SHP77 treated with DMSO at 0.1 percent for 48 hours (cell line): ENCODE data around the gene AHCYL2.
"Not testable (repeated sequence)": the region's sequence is repeated elsewhere in the genome, so short reads cannot be mapped to it uniquely, and the experiment has no call there.

Experiments
- DNase-seq: peaks from one replicate; lab custom pipeline; 2025; lab: John Stamatoyannopoulos, UW

AHCYL2 gene

DNA sequence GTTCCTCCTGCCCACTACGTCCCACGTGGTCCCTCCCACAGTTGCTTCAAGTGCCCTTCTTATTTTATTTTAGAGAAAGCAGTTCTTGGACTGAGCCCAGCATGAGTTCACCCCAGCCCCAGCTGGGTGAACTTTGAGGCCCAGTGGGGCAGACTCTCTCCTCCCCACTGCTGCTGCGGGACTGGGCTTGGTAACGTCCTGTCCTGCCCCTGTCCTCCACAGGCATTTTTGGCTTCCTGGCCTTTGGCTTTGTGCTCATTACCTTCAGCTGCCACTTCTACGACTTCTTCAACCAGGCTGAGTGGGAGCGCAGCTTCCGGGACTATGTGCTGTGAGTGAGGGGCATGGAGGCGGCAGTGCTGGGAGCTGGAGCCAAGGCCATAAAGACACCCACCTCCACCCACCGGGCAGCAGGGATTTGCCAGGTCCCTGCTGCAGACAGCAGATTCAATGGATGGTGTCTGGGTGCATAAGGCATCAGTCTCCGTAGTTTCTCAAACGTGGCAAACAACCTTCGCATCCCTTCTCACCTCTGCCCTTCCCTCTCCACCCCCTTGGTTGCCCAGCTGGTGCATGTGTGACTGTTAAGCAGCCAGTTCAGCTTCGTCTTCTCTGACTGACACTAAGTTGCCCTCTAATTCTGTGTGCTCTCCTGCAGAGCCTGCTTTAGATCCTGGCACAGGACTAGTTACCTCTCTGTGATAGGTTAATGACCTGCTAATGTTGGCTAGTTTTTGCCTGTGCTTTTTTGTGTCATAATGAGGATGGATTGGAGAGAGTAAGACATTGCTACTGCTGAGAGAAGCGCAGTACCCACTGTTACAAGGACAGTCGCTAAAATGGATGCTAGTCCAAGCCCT lies 15.5 kb upstream of the AHCYL2 start:
- no peak for DNase-seq

DNA sequence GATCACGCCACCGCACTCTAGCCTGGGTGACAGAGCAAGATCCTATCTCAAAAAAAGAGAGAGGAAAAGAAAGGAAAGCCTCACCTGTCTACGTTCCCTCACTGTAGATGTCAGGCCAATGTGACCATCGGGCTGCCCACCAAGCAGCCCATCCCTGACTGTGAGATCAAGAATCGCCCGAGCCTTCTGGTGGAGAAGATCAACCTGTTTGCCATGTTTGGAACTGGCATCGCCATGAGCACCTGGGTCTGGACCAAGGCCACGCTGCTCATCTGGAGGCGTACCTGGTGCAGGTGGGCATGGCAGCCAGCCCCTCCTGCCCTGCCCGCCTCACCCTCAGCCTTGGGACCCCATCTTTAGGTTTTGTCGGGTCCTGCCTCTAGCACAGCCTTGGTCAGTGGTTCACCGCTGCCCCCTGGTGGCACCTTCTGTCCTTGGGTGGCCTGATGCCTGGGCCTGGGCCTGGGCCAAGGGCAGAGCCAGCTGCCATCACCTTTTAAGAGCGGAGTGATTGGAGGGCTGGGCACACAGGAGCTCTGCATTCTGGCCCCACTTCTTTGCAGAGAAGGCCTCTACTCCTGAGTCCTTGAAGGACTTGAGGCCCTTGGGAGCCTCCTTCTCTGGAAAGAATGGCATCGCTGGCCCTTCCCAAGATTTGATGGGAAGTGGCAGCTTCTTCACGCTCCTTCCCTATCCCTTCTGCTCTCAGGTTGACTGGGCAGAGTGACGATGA lies 14.4 kb upstream of the AHCYL2 start:
- DNase-seq, result no peak

DNA sequence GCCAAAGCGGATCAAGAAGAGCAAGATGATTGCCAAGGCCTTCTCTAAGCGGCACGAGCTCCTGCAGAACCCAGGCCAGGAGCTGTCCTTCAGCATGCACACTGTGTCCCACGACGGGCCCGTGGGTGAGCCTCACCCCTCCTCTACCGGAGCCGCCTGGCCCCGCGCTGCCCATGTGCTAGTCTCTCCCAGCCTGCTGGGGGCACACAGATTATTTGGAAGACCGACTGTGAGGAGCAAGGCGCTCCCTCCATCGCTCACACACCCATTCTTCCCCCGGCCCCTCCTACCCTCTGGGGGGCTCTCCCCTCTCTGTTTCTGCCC lies 13.9 kb upstream of the AHCYL2 start:
- no peak for DNase-seq

DNA sequence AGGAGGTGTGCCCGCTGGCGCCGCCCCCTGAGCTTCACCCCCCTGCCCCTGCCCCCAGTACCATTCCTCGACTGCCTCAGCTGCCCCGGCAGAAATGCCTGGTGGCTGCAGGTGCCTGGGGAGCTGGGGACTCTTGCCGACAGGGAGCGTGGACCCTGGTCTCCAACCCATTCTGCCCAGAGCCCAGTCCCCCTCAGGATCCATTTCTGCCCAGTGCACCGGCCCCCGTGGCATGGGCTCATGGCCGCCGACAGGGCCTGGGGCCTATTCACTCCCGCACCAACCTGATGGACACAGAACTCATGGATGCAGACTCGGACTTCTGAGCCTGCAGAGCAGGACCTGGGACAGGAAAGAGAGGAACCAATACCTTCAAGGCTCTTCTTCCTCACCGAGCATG lies 12.7 kb upstream of the AHCYL2 start:
- no peak for DNase-seq

DNA sequence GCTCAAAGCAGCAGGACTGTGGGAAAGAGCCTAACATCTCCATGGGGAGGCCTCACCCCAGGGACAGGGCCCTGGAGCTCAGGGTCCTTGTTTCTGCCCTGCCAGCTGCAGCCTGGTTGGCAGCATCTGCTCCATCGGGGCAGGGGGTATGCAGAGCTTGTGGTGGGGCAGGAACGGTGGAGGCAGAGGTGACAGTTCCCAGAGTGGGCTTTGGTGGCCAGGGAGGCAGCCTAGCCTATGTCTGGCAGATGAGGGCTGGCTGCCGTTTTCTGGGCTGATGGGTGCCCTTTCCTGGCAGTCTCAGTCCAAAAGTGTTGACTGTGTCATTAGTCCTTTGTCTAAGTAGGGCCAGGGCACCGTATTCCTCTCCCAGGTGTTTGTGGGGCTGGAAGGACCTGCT lies 12.2 kb upstream of the AHCYL2 start:
- DNase-seq, result no peak

DNA sequence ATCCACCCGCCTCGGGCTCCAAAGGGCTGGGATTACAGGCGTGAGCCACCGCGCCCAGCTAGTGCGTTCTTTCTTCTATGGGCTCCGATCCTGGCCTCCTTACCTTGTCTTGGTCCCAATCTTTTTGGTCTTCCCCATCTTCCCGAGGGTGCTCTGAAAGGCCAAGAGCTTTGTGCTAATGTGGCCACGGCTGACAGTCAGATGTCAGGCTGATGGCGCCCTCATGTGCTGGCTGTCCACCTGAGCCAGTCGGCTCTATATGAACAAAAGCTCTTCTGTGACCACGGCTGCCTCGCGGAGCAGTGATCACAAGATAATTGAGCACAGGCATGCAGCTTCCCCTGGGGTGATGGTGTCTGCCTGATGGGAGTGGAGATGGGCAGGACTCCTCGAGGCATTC lies 11.0 kb upstream of the AHCYL2 start:
- DNase-seq, result no peak

DNA sequence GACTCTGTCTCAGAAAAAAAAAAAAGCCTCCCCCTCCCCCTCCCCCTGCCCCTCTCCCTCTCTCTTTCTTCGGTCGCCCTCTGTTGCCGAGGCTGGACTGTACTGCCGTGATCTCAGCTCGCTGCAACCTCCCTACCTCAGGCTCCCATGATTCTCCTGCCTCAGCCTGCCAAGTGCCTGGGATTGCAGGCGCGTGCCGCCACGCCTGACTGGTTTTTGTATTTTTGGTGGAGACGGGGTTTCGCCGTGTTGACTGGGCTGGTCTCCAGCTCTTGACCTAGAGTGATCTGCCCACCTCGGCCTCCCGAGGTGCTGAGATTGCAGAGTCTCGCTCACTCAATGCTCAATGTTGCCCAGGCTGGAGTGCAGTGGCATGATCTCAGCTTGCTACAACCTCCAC lies 9.1 kb upstream of the AHCYL2 start:
- not testable (repeated sequence) for DNase-seq

DNA sequence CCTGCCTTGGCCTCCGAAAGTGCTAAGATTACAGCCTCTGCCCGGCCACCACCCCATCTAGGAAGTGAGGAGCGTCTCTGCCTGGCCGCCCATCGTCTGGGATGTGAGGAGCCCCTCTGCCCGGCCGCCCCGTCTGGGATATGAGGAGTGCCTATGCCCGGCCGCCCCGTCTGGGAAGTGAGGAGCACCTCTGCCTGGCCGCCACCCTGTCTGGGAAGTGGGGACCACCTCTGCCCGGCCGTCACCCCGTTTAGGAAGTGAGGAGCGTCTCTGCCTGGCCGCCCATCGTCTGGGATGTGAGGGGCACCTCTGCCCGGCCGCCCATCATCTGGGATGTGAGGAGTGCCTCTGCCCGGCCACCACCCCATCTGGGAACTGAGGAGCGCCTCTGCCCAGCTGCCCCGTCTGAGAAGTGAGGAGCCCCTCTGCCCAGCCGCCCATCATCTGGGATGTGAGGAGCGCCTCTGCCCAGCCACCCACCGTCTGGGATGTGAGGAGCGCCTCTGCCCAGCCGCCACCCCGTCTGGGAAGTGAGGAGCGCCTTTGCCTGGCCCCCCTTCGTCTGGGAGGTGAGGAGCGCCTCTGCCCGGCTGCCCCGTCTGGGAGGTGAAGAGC lies 8.6 kb upstream of the AHCYL2 start:
- not testable (repeated sequence) for DNase-seq

DNA sequence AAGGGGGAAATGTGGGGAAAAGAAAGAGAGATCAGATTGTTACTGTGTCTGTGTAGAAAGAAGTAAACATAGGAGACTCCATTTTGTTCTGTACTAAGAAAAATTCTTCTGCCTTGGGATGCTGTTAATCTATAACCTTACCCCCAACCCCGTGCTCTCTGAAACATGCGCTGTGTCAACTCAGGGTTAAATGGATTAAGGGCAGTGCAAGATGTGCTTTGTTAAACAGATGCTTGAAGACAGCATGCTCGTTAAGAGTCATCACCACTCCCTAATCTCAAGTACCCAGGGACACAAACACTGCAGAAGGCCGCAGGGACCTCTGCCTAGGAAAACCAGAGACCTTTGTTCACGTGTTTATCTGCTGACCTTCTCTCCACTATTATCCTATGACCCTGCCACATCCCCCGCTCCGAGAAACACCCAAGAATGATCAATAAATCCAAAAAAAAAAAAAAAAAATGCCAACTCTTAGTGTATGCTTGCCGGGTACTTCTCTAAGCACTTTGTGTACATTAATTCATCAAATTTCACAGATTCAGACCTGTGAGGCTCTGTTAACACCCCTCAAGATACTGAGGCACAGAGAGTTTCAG lies 7.9 kb upstream of the AHCYL2 start:
- DNase-seq, result not testable (repeated sequence)

DNA sequence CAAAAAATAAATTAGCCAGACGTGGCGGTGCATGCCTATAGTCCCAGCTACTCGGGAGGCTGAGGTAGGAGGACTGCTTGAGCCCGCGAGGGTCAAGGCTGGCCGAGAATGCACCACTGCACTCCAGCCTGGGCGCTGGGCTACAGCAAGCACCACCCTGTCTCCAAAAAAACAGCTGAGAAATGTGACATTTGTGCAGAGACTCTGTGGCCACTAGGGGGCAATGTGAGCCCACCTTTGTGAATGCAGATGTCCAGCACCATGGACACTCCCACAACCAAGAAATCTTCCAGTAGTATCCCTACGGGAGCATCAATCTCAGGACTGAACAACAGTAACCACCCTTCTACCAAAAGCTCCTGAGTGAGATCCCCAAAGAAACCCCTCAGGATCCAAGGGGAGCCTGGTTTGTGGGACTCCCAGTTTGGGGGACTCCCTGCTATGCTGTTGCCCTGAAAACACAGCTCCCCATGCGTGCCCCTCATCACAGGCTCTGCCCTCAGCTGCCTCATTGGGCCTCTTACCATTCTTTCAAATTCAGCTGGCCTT lies 6.2 kb upstream of the AHCYL2 start:
- DNase-seq, result peak; percentile 57

DNA sequence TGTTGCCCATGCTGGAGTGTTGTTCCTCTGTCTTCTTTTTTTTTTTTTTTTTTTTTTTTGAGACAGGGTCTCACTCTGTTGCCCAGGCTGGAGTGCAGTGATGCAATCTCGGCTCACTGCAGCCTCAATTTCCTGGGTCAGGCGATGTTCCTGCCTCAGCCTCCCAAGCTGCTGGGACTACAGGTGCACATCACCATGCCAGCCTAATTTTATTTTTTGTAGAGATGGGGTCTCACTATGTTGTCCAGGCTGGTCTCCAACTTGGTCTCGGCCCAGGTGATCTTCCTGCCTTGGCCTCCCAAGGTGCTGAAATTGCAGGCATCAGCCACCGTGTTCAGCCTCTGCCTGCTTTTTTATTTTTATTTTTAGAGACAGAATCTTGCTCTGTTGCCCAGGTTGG lies 5.7 kb upstream of the AHCYL2 start:
- not testable (repeated sequence) for DNase-seq

DNA sequence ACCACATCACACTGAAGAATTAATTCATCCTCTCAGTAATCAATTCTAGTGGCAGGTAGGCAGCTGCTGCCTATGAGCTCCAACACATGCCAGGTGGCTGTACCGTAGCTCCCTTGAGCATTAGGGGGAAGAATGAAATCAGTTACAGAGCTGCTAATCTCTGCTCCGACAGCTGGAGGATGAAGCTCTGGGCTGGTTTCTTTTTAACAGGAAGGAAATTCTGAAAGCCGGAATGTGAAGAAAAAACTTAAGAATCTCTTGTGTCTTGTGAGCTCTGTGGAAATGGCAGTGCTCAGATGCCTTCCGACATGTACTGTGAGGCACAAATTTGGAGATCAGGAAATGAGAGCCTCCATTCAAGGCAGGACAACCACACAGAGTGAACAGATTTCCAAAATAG lies 2.8 kb upstream of the AHCYL2 start:
- DNase-seq, result no peak

DNA sequence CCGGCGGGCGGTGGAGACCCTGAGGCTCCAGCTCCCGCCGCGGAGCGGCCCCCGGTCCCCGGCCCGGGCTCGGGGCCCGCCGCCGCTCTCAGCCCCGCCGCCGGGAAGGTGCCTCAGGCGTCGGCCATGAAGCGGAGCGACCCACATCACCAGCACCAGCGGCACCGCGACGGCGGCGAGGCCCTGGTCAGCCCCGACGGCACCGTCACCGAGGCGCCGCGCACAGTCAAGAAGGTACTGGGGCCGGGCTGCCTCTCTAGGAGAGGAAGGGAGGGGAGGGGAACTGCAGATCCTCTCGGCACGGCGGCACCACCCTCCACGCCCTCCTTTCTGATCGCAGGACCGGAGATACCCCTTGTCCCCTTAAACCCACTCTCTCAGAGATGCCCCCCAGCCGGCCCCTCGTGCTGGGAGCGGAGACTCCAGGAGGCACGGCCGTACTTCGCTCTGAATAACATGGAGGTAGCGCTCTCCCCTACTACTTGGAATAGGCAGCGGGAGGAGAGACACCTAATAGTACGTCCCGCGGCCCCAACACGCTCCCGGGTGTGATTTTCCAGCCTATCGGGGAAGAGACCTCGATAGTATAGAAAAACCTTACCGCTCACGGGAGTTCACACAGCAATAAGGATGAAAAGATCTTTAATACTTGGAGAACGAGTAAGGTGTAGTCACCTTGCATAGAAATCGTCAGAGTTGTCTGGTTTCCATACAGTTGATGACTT lies 538 bp downstream of the AHCYL2 start:
- peak; percentile 24 for DNase-seq

DNA sequence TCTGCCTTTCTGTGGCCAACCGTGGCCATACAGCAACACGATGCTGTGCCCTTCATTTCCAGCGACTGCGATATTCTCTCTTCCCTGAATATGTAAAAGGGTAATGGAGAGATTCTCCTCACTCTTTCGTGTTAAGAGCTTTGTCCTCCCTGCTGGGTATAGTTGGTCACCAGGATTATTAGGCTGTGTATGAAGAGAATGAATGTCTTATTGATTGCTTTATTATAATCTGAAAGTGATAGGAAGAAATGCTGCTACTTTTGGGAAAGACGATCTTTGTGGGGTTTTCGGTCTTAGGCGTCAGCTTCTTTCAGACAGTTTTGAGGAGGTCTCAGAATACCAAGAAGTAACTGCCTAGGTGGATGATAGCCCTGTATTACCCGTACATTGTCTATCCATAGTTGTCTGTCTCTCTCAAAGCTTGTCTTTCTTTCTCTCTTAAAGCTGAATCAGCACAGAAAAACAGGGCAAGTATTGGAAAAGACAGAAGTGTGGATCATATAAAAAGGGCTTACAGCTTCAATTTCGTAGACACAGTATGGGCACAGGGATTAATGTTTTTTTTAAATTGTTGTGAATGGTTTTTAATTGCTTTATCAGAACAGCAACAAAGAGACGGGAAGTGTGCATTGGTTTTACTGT lies 1.2 kb downstream of the AHCYL2 start:
- DNase-seq, result no peak

DNA sequence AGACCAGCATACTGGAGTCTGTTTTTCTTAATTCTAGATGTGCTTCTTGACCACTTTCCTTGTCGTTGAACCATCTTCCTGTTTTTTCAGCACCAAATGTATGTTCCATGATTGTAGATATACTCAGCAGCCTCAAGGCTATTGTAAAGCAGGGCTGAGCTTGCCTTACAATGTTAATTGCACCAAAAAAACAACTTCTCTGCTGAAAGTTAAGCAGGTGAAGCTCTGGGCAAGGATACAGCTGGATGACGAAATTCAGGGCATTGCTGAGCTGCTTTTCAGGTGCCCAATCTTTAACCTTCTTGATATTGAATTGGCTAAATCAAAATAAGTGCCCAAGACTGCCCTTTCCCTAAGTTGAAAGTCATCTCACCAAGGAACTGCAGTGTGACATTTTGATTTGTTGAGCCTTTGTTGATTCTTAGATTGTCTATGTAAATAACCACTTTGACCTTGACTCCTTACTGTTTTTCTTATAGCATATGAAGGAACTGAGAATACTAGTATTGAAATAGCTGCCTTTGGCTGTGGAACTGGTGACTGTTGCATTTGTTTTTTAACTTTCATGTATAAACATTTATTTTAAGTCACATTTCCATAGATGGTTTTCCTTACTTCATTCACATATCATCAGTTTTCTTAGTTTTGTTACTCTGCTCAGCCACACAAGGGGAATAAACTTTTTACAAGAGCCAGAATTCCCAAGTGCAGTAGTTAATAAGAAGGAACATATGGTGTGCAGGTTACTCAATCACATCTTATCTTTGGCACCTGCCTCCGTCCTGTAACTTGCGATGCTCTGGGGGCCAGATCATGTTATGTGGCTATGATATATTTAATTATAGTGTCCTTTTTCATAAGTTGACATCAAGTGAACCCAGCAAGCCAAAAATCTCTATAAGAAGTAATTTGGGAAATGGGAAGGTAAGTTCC lies 3.1 kb downstream of the AHCYL2 start:
- no peak for DNase-seq

DNA sequence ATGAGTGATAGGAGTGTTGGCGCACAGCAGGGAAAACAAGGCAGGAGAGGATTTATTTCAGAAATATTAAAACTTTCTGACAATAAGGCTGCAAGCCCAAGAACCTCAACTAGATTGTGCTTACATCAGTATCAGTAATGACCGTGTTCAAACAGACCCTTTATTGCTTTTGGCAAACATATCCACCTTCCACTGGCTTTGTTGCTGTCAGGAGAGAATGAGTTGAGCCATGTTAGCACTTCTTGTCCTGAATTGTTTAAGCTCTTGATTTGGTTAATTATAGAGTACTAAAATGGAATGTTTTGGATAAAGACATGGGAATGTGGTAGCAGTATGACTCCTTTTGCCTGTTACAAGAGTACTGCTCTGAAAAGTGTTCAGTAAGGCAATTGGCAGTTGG lies 3.8 kb downstream of the AHCYL2 start:
- no peak for DNase-seq

DNA sequence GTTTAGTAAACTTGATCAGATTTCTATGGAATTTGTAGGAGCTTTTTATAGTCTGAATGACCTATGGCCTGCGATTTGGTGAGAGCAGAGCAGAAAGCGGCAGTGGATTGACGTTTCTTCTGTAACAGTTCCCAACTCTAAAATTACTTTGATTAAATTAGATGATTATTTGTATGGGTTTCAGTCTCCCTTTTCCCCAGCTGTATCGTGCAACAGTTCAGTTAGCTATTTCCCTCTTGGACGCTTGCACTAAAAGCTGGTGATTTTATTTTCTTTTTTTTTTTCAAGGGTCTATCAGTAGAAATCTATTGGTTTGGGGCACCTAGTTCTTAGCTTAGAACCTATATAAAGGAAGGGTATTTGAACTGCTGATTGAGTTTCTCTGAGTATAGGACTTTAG lies 6.8 kb downstream of the AHCYL2 start:
- DNase-seq, result no peak

DNA sequence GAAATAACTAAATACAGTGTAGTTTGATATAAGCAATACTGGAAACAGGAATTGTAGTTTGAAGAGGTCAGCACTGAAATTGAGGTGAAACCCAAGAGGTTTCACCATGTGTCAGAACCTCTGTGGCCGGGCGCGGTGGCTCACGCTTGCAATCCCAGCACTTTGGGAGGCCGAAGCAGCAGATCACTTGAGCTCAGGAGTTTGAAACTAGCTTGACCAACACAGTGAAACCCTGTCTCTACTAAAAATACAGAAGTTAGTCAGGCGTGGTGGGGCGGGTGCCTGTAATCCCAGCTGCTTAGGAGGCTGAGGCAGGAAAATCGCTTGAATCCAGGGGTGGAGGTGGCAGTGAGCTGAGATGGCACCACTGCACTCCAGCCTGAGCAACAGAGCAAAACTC lies 13.7 kb downstream of the AHCYL2 start:
- no peak for DNase-seq

DNA sequence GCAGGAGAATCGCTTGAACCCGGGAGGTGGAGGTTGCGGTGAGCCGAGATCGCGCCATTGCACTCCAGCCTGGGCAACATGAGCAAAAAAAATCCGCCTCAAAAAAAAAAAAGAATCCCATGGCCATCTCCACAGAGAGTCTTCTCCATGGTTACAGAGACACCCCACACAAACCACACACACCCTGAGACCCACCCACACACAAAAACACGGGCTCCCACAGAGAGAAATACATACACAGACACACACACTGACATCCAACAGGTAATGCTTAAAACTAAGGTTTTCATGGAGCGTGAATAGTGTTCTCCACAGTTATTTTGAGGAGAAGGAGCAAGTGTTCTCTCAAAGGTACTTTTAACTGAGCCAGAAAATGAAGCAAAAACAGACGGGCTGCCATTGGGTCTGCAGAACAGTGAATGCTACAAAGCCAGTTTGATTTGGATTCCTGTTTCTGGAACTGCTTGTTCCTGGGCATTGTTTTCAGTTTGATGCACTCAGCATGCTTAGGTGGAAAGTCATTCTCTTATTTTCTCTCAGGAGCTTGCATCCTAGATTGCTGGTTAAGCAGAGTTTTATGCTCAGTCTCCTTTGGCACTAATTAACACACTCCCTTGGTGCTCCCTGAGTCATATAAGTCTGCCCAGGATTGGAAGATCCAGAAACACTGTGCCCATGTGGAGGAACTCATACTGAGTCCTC lies 15.4 kb downstream of the AHCYL2 start:
- DNase-seq, result no peak

DNA sequence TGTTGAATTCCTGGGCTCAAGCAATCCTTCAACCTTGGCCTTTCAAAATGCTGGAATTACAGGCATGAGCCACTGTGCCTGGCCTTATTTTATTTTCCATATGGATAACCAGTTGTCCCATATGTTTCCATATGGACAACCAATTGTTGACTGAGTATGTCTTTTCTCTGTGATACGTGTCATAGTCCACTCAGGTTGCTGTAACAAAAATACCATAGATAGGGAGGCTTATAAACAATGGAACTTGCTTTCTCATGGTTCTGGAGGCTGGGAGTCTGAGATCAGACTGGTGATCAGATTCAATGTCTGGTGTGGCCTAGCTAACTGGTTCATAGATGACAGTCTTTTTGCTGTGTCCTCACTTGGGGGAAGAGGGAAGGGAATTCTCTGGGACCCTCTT lies 19.4 kb downstream of the AHCYL2 start:
- no peak for DNase-seq
